ENCODE results near the gene DCLK1.

DCLK1 gene

DNA sequence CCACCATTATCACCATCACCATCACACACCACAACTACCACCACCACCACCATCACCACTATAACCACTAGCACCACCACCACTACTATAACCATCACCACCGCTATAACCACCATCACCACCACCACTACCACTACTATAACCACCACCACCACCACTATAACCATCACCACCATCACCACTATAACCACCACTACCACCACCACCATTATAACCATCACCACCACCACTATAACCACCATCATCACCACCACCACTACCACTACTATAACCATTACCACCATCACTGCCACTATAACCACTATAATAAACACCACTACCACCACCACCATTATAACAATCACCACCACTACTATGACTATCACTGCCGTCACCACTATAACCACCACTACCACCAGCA, 173.2 kb downstream of the DCLK1 start:
- TF ChIP-seq CTCF (conservative IDR thresholded peaks at IDR 0.05; ENCODE audit: low read length) = no peak
- TF ChIP-seq EZH2phosphoT487 (IDR thresholded peaks at IDR 0.05; ENCODE audit: borderline replicate concordance) = no peak
- no peaks in the 10 kb centered on the region for H3K4me1 ChIP-seq (ENCODE audit: insufficient read depth, low read length, poor library complexity, severe bottlenecking)
- H3F3A ChIP-seq (ENCODE audit: low read depth) = no peaks in the 10 kb centered on the region
- H3K79me2 ChIP-seq (ENCODE audit: insufficient read depth, low read length) = no peaks in the 10 kb centered on the region
- H4K20me1 ChIP-seq (ENCODE audit: insufficient read depth, low read length, poor library complexity, severe bottlenecking) = no peaks in the 10 kb centered on the region
- no peaks in the 10 kb centered on the region for H3K9me3 ChIP-seq (ENCODE audit: insufficient read depth, low read depth, low read length)
- no peak overlapping the region for H2AFZ ChIP-seq (ENCODE audit: low read length)
- H3K4me3 ChIP-seq (ENCODE audit: low read length, poor library complexity, severe bottlenecking) = no peak overlapping the region
- H3K36me3 ChIP-seq (ENCODE audit: insufficient read depth, low read length) = no peaks in the 10 kb centered on the region
- no peaks in the 10 kb centered on the region for H3K27me3 ChIP-seq (ENCODE audit: insufficient read depth, low read length, poor library complexity, severe bottlenecking)
- no peak overlapping the region for H3K9ac ChIP-seq (ENCODE audit: low read depth, low read length, poor library complexity, severe bottlenecking)
- no peaks in the 10 kb centered on the region for H3K9me2 ChIP-seq (replicated peaks; ENCODE audit: low read depth, low read length)
- no peak overlapping the region for H3K4me2 ChIP-seq (ENCODE audit: low read depth, low read length, poor library complexity, severe bottlenecking)

DNA sequence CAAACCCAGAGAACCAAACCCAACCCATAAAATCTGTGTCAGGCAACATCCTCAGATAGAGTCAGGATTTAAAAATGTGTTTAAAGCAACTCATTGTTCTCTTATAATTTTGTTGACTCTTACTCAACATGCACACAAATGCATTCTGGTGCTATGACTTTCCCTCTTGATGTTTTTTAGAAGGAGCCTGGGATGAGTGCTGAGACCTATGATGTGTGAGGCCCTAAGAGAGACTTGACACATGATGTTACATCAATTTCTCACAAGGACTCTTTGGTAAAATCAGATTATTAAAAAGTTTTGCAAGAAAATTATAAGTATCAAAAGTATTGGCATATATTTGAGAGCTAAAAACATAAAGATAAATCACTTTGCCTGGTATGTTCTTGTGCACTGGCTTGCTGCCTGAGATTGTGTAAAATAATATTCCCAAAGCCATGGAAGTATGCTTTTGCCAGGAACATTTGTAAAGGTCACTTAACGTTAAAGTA, 173.9 kb downstream of the DCLK1 start:
- Histone ChIP-seq H3K9me2 (replicated peaks; ENCODE audit: low read depth, low read length) (no peaks in the 10 kb centered on the region), H3K27me3 (ENCODE audit: insufficient read depth, low read length, poor library complexity, severe bottlenecking) (no peaks in the 10 kb centered on the region), H3K79me2 (ENCODE audit: insufficient read depth, low read length) (no peaks in the 10 kb centered on the region), H3K9me3 (ENCODE audit: insufficient read depth, low read depth, low read length) (no peaks in the 10 kb centered on the region), H4K20me1 (ENCODE audit: insufficient read depth, low read length, poor library complexity, severe bottlenecking) (no peaks in the 10 kb centered on the region), H3K4me1 (ENCODE audit: insufficient read depth, low read length, poor library complexity, severe bottlenecking) (no peaks in the 10 kb centered on the region), H3K36me3 (ENCODE audit: insufficient read depth, low read length) (no peaks in the 10 kb centered on the region), H3K4me2 (ENCODE audit: low read depth, low read length, poor library complexity, severe bottlenecking) (no peak overlapping the region), H2AFZ (ENCODE audit: low read length) (no peak overlapping the region), H3F3A (ENCODE audit: low read depth) (no peaks in the 10 kb centered on the region), H3K9ac (ENCODE audit: low read depth, low read length, poor library complexity, severe bottlenecking) (no peak overlapping the region), H3K4me3 (ENCODE audit: low read length, poor library complexity, severe bottlenecking) (no peak overlapping the region)
- TF ChIP-seq EZH2phosphoT487 (IDR thresholded peaks at IDR 0.05; ENCODE audit: borderline replicate concordance) = no peak
- no peak for TF ChIP-seq CTCF (conservative IDR thresholded peaks at IDR 0.05; ENCODE audit: low read length)

DNA sequence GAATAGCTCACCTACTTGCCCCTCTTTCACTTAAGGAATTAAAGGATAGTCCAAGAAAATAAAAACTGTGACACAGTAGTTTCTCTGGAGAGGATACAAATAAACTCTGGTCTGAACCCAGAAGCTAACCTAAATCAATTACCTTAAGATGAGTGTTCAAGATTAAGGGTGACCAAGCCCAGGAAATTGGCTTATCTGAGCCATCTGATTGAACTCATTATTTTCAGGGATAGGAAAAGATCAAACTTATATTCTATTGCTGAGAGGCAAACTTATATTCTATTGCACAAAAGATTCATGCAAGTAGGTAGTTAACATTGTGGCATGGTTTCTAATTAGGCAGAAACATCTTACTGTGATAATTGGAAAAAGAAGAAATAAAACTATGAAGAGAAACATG, 175.1 kb downstream of the DCLK1 start:
- Histone ChIP-seq H3K36me3 (ENCODE audit: insufficient read depth, low read length) (no peaks in the 10 kb centered on the region), H3K4me2 (ENCODE audit: low read depth, low read length, poor library complexity, severe bottlenecking) (no peak overlapping the region), H3K9me2 (replicated peaks; ENCODE audit: low read depth, low read length) (no peaks in the 10 kb centered on the region), H3K9ac (ENCODE audit: low read depth, low read length, poor library complexity, severe bottlenecking) (no peak overlapping the region), H3K27me3 (ENCODE audit: insufficient read depth, low read length, poor library complexity, severe bottlenecking) (no peaks in the 10 kb centered on the region), H3K9me3 (ENCODE audit: insufficient read depth, low read depth, low read length) (no peaks in the 10 kb centered on the region), H3K79me2 (ENCODE audit: insufficient read depth, low read length) (no peaks in the 10 kb centered on the region), H4K20me1 (ENCODE audit: insufficient read depth, low read length, poor library complexity, severe bottlenecking) (no peaks in the 10 kb centered on the region), H2AFZ (ENCODE audit: low read length) (no peak overlapping the region), H3K4me1 (ENCODE audit: insufficient read depth, low read length, poor library complexity, severe bottlenecking) (no peaks in the 10 kb centered on the region), H3F3A (ENCODE audit: low read depth) (no peaks in the 10 kb centered on the region), H3K4me3 (ENCODE audit: low read length, poor library complexity, severe bottlenecking) (no peak overlapping the region)
- TF ChIP-seq EZH2phosphoT487 (IDR thresholded peaks at IDR 0.05; ENCODE audit: borderline replicate concordance) = no peak

- H2AFZ ChIP-seq (ENCODE audit: low read length) = no peak overlapping the region
- no peak overlapping the region for H3K4me2 ChIP-seq (ENCODE audit: low read depth, low read length, poor library complexity, severe bottlenecking)
- H3K9me3 ChIP-seq (ENCODE audit: insufficient read depth, low read depth, low read length) = no peaks in the 10 kb centered on the region
- H3K9me2 ChIP-seq (replicated peaks; ENCODE audit: low read depth, low read length) = no peaks in the 10 kb centered on the region
- no peaks in the 10 kb centered on the region for H3F3A ChIP-seq (ENCODE audit: low read depth)
- H4K20me1 ChIP-seq (ENCODE audit: insufficient read depth, low read length, poor library complexity, severe bottlenecking) = no peaks in the 10 kb centered on the region
- H3K79me2 ChIP-seq (ENCODE audit: insufficient read depth, low read length) = no peaks in the 10 kb centered on the region
- no peak overlapping the region for H3K9ac ChIP-seq (ENCODE audit: low read depth, low read length, poor library complexity, severe bottlenecking)
- no peak overlapping the region for H3K4me3 ChIP-seq (ENCODE audit: low read length, poor library complexity, severe bottlenecking)
- TF ChIP-seq EZH2phosphoT487 (IDR thresholded peaks at IDR 0.05; ENCODE audit: borderline replicate concordance) = no peak
- TF ChIP-seq CTCF (conservative IDR thresholded peaks at IDR 0.05; ENCODE audit: low read length) = no peak
- no peaks in the 10 kb centered on the region for H3K36me3 ChIP-seq (ENCODE audit: insufficient read depth, low read length)
- no peaks in the 10 kb centered on the region for H3K27me3 ChIP-seq (ENCODE audit: insufficient read depth, low read length, poor library complexity, severe bottlenecking)
- no peaks in the 10 kb centered on the region for H3K4me1 ChIP-seq (ENCODE audit: insufficient read depth, low read length, poor library complexity, severe bottlenecking)
These were observed 177.0 kb downstream of the DCLK1 start for GRCh38 chr13:35954207-35954560.

Measured in Loucy (cell line).